IPS-18c (cell line): Measurements from ENCODE around the gene NUMB.
"Not testable (repeated sequence)": the region's sequence is repeated elsewhere in the genome, so short reads cannot be mapped to it uniquely, and the experiment has no call there.

Experiments used
- H3K4me3 ChIP-seq: 2 replicates; pipeline ENCODE4 v1.7.0; 2013; ENCODE audit warnings: low read depth, mild to moderate bottlenecking, low read length, moderate library complexity; ENCODE audit not compliant: insufficient read depth
- H3K9me3 ChIP-seq: one replicate; pipeline ENCODE4 v1.6.1; 2013; ENCODE audit warnings: mild to moderate bottlenecking, low read length, moderate library complexity; ENCODE audit not compliant: control insufficient read depth, insufficient read depth

NUMB gene

GRCh38 chr14:73386342-73386741 lies 72.0 kb downstream of the NUMB start:
- Histone ChIP-seq H3K9me3 (no peaks in the 10 kb centered on the region), H3K4me3 (no peak overlapping the region)

- not testable (repeated sequence) for H3K4me3 ChIP-seq, H3K9me3 ChIP-seq
Observed at GRCh38 chr14:73385021-73385420, 73.3 kb downstream of the NUMB start.

- H3K4me3 ChIP-seq: no peak overlapping the region
- no peaks in the 10 kb centered on the region for H3K9me3 ChIP-seq
Observed at GRCh38 chr14:73383356-73383755, 75.0 kb downstream of the NUMB start.

GRCh38 chr14:73381380-73382013 lies 76.8 kb downstream of the NUMB start:
- Histone ChIP-seq H3K4me3 (no peak overlapping the region), H3K9me3 (no peaks in the 10 kb centered on the region)

GRCh38 chr14:73376585-73376984 lies 81.8 kb downstream of the NUMB start:
- no peak overlapping the region for H3K4me3 ChIP-seq
- no peaks in the 10 kb centered on the region for H3K9me3 ChIP-seq

GRCh38 chr14:73375861-73376260 lies 82.5 kb downstream of the NUMB start:
- H3K4me3 ChIP-seq: no peak overlapping the region
- no peaks in the 10 kb centered on the region for H3K9me3 ChIP-seq

GRCh38 chr14:73374218-73374617 lies 84.1 kb downstream of the NUMB start:
- no peak overlapping the region for H3K4me3 ChIP-seq
- H3K9me3 ChIP-seq: no peaks in the 10 kb centered on the region

- Histone ChIP-seq H3K4me3 (no peak overlapping the region), H3K9me3 (no peaks in the 10 kb centered on the region)
Observed at GRCh38 chr14:73372529-73372928, 85.8 kb downstream of the NUMB start.

GRCh38 chr14:73370561-73370960 lies 87.8 kb downstream of the NUMB start:
- Histone ChIP-seq H3K4me3 (no peak overlapping the region), H3K9me3 (no peaks in the 10 kb centered on the region)

- Histone ChIP-seq H3K4me3 (no peak overlapping the region), H3K9me3 (no peaks in the 10 kb centered on the region)
Observed at GRCh38 chr14:73369428-73369827, 88.9 kb downstream of the NUMB start.

GRCh38 chr14:73368616-73369015 lies 89.7 kb downstream of the NUMB start:
- Histone ChIP-seq H3K4me3 (no peak overlapping the region), H3K9me3 (no peaks in the 10 kb centered on the region)

GRCh38 chr14:73365727-73366126 lies 92.6 kb downstream of the NUMB start:
- Histone ChIP-seq H3K9me3 (no peaks in the 10 kb centered on the region), H3K4me3 (no peak overlapping the region)

GRCh38 chr14:73364559-73364958 lies 93.8 kb downstream of the NUMB start:
- H3K9me3 ChIP-seq: no peaks in the 10 kb centered on the region
- H3K4me3 ChIP-seq: no peak overlapping the region

- H3K4me3 ChIP-seq: no peak overlapping the region
- no peaks in the 10 kb centered on the region for H3K9me3 ChIP-seq
Observed at GRCh38 chr14:73359445-73359844, 98.9 kb downstream of the NUMB start.

GRCh38 chr14:73358187-73358586 lies 100.2 kb downstream of the NUMB start:
- H3K9me3 ChIP-seq: no peaks in the 10 kb centered on the region
- H3K4me3 ChIP-seq: no peak overlapping the region

- not testable (repeated sequence) for H3K4me3 ChIP-seq, H3K9me3 ChIP-seq
Observed at GRCh38 chr14:73349091-73349490, 109.3 kb downstream of the NUMB start.

GRCh38 chr14:73344319-73344718 lies 114.0 kb downstream of the NUMB start:
- no peak overlapping the region for H3K4me3 ChIP-seq
- H3K9me3 ChIP-seq: no peaks in the 10 kb centered on the region

GRCh38 chr14:73342670-73343069 lies 115.7 kb downstream of the NUMB start:
- Histone ChIP-seq H3K4me3 (no peak overlapping the region), H3K9me3 (no peaks in the 10 kb centered on the region)

- Histone ChIP-seq H3K4me3 (no peak overlapping the region), H3K9me3 (no peaks in the 10 kb centered on the region)
Observed at GRCh38 chr14:73339846-73340595, 118.3 kb downstream of the NUMB start.
